Gastrocnemius medialis (tissue), 4 donors: ENCODE data around the gene MPP3.

Experiments used
- CTCF ChIP-seq, 5 experiments: fragments of 450-650 bp in 3 of 5; fragments of 200-600 bp in 2 of 5; sonication (generic) in 2 of 5; IDR thresholded peaks in 4 of 5; conservative IDR thresholded peaks in 1 of 5; 1 replicate in 4 of 5; 2 replicates in 1 of 5; pipeline ENCODE4 v1.5.1; 2016 to 2019; ENCODE audit warnings: antibody characterized with exemption in 5 of 5, mild to moderate bottlenecking in 3 of 5, moderate library complexity in 3 of 5
- POLR2A ChIP-seq, 2 donors: fragments of 450-650 bp; IDR thresholded peaks; one replicate each; pipeline ENCODE4 v1.6.1; 2017; ENCODE audit warnings: antibody characterized with exemption in 2 of 2, mild to moderate bottlenecking in 2 of 2, moderate library complexity in 2 of 2

GRCh38 chr17:43864161-43864984 lies 31.4 kb upstream of the MPP3 start:
- TF ChIP-seq CTCF (IDR thresholded peaks at IDR 0.05 in 4 of 5, conservative IDR thresholded peaks at IDR 0.05 in 1 of 5) (no peak), POLR2A (IDR thresholded peaks at IDR 0.05) (no peak)
